Measurements from ENCODE around the gene PLCB1. TPM values are rescaled to one million over a fixed set of nuclear protein-coding genes. Genes with fewer than 3 reads are reported as not detected.

PLCB1 gene
- total and polyA plus RNA-seq, 2 donors (not counting 3 experiments of a cell fraction or from before 2014, with no cell fraction given) = 10.2 to 53.4 TPM

- H3K36me3 ChIP-seq (ENCODE audit: control insufficient read depth in 2 of 2, extremely low read depth in 1 of 2, insufficient read depth in 2 of 2, low read length in 2 of 2) = no peaks in the 10 kb centered on the region
- no peaks in the 10 kb centered on the region for H4K20me1 ChIP-seq (replicated peaks; ENCODE audit: control insufficient read depth, extremely low read depth, insufficient read depth, low read length)
- no peak overlapping the region for H3K9ac ChIP-seq (replicated peaks; ENCODE audit: extremely low read depth, insufficient read depth, low read length)
- BruUV-seq (replicated peaks) = no TSS peak
- CTCF ChIA-PET = interaction anchor here (0.6 to 1.3 kb wide), 5 partner anchors 9 to 469 kb away, joined by 3 to 4 read pairs (median 3); no protein-coding TSS in a partner anchor
- no peak overlapping the region for H3K27ac ChIP-seq (ENCODE audit: insufficient read depth, low read depth, low read length)
- H3K4me2 ChIP-seq (ENCODE audit: insufficient read depth, low read length) = no peak overlapping the region
- H3K79me2 ChIP-seq (ENCODE audit: control insufficient read depth, insufficient read depth, low read length) = no peaks in the 10 kb centered on the region
- intact Hi-C loops (cut with micrococcal nuclease) = no loop called here
- POLR2A ChIA-PET = no interaction called here
- no peaks in the 10 kb centered on the region for H3K4me1 ChIP-seq (ENCODE audit: control insufficient read depth, extremely low read depth, insufficient read depth, low read length)
- DNase-seq (ENCODE audit: low read depth, low spot score) = no peak
- H3K4me3 ChIP-seq (replicated peaks in 1 of 3; ENCODE audit: insufficient read depth in 1 of 3, low read depth in 1 of 3, low read length in 3 of 3) = no peak overlapping the region
- H3K9me1 ChIP-seq (replicated peaks; ENCODE audit: control insufficient read depth, extremely low read depth, insufficient read depth, low read length) = no peaks in the 10 kb centered on the region
- TF ChIP-seq POLR2A (IDR thresholded peaks at IDR 0.05; ENCODE audit: low read depth, low read length) (no peak), MYC (IDR thresholded peaks at IDR 0.05; ENCODE audit: low read depth, low read length) (no peak), JUN (IDR thresholded peaks at IDR 0.05; ENCODE audit: borderline replicate concordance, insufficient read depth, insufficient read length, low read depth) (no peak), POLR2AphosphoS5 (IDR thresholded peaks at IDR 0.05; ENCODE audit: insufficient read depth, low read depth, low read length) (no peak), GATA2 (IDR thresholded peaks at IDR 0.05; ENCODE audit: insufficient read depth, insufficient read length, low read depth, low read length) (no peak), MAX (IDR thresholded peaks at IDR 0.05; ENCODE audit: insufficient read depth, insufficient read length) (no peak), CTCF (IDR thresholded peaks at IDR 0.05; ENCODE audit: extremely low read depth in 1 of 2, insufficient read depth in 1 of 2, low read depth in 1 of 2, low read length in 2 of 2) (no peak), FOS (IDR thresholded peaks at IDR 0.05; ENCODE audit: borderline replicate concordance, insufficient read depth, low read length) (no peak), EZH2 (IDR thresholded peaks at IDR 0.05; ENCODE audit: borderline replicate concordance, low read depth, low read length, severe bottlenecking) (no peak)
- H2AFZ ChIP-seq (ENCODE audit: low read depth, low read length) = no peak overlapping the region
- H3K27me3 ChIP-seq (ENCODE audit: control insufficient read depth in 2 of 2, insufficient read depth in 2 of 2, low read length in 2 of 2) = no peaks in the 10 kb centered on the region
- H3K9me3 ChIP-seq (replicated peaks; ENCODE audit: control insufficient read depth, insufficient read depth, low read length) = no peaks in the 10 kb centered on the region
- no peak for FAIRE-seq
- dilution Hi-C loops (cut with MboI; ENCODE audit: extremely low pct_ligation_motif_present, low sequenced_read_pairs) = no loop called here
These were observed 273.0 kb downstream of the PLCB1 start for GRCh38 chr20:8404912-8405635.
